SU-DHL-6 (cell line): ENCODE measurements around the gene PHRF1.

Experiments
- CTCF ChIP-seq: fragments of 200-600 bp; sonication (generic); IDR thresholded peaks from one replicate; pipeline ENCODE4 v1.5.1; 2017; ENCODE audit warnings: antibody characterized with exemption, mild to moderate bottlenecking, low read length, moderate library complexity; ENCODE audit not compliant: insufficient read depth, poor library complexity, severe bottlenecking
- EZH2phosphoT487 ChIP-seq: fragments of 200-600 bp; sonication (generic), shearing (Covaris generic); conservative IDR thresholded peaks from 2 replicates; pipeline ENCODE4 v1.6.1; 2018; ENCODE audit warnings: mild to moderate bottlenecking, antibody characterized with exemption, low read length, moderate library complexity, mixed read lengths

- TF ChIP-seq CTCF = no peak
- TF ChIP-seq EZH2phosphoT487 = no peak
These were observed 10.4 kb downstream of the PHRF1 start for GRCh38 chr11:586376-587316.
